ENCODE measurements around the gene ERCC1. TPM values are rescaled to one million over a fixed set of nuclear protein-coding genes. Genes with fewer than 3 reads are reported as not detected.

Gene ERCC1
- total and polyA plus RNA-seq, 2 of the 13 experiments (the other 11 are each of a cell fraction or from before 2014, with no cell fraction given): 40.0 to 66.4 TPM

DNA sequence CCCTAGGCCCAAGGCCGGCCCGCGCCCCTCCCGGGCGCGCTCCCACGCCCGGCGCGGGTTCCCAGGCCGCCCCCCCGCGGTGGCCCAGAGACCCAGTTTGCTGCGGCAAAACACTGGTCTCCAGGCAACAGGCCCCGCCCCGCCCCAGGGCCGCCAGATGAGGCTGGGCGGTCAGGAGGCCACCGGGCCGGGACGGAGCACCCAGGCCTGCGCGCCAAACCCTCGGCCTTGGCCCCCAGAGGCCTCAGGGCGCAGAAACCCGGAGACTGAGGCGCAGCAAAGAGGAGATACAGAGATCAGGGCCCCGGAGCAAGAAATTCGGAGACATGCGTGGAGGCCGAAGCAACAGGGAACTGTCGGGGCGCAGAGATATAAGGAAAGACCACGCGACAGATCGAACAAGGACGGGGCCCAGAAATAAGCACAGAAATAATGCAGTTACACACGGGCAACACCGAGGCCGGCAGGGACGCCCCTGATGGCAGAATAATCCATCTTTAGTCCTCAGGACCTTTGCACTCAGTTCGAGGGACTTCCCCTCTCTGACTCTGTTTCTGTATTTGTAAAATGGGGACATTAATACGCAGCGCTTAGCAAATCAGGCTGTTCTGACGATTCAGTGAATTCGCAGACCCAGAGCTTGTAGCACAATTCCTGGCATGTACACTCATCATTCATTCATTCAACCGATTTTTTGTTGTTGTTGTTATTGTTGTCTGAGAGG is 20.8 kb upstream of the ERCC1 start (continued):
- TF ChIP-seq, protein P1, sequence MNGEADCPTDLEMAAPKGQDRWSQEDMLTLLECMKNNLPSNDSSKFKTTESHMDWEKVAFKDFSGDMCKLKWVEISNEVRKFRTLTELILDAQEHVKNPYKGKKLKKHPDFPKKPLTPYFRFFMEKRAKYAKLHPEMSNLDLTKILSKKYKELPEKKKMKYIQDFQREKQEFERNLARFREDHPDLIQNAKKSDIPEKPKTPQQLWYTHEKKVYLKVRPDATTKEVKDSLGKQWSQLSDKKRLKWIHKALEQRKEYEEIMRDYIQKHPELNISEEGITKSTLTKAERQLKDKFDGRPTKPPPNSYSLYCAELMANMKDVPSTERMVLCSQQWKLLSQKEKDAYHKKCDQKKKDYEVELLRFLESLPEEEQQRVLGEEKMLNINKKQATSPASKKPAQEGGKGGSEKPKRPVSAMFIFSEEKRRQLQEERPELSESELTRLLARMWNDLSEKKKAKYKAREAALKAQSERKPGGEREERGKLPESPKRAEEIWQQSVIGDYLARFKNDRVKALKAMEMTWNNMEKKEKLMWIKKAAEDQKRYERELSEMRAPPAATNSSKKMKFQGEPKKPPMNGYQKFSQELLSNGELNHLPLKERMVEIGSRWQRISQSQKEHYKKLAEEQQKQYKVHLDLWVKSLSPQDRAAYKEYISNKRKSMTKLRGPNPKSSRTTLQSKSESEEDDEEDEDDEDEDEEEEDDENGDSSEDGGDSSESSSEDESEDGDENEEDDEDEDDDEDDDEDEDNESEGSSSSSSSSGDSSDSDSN (CRISPR knock-in tag; IDR thresholded peaks at IDR 0.05): peak; percentile 36
- TF ChIP-seq, protein P2, sequence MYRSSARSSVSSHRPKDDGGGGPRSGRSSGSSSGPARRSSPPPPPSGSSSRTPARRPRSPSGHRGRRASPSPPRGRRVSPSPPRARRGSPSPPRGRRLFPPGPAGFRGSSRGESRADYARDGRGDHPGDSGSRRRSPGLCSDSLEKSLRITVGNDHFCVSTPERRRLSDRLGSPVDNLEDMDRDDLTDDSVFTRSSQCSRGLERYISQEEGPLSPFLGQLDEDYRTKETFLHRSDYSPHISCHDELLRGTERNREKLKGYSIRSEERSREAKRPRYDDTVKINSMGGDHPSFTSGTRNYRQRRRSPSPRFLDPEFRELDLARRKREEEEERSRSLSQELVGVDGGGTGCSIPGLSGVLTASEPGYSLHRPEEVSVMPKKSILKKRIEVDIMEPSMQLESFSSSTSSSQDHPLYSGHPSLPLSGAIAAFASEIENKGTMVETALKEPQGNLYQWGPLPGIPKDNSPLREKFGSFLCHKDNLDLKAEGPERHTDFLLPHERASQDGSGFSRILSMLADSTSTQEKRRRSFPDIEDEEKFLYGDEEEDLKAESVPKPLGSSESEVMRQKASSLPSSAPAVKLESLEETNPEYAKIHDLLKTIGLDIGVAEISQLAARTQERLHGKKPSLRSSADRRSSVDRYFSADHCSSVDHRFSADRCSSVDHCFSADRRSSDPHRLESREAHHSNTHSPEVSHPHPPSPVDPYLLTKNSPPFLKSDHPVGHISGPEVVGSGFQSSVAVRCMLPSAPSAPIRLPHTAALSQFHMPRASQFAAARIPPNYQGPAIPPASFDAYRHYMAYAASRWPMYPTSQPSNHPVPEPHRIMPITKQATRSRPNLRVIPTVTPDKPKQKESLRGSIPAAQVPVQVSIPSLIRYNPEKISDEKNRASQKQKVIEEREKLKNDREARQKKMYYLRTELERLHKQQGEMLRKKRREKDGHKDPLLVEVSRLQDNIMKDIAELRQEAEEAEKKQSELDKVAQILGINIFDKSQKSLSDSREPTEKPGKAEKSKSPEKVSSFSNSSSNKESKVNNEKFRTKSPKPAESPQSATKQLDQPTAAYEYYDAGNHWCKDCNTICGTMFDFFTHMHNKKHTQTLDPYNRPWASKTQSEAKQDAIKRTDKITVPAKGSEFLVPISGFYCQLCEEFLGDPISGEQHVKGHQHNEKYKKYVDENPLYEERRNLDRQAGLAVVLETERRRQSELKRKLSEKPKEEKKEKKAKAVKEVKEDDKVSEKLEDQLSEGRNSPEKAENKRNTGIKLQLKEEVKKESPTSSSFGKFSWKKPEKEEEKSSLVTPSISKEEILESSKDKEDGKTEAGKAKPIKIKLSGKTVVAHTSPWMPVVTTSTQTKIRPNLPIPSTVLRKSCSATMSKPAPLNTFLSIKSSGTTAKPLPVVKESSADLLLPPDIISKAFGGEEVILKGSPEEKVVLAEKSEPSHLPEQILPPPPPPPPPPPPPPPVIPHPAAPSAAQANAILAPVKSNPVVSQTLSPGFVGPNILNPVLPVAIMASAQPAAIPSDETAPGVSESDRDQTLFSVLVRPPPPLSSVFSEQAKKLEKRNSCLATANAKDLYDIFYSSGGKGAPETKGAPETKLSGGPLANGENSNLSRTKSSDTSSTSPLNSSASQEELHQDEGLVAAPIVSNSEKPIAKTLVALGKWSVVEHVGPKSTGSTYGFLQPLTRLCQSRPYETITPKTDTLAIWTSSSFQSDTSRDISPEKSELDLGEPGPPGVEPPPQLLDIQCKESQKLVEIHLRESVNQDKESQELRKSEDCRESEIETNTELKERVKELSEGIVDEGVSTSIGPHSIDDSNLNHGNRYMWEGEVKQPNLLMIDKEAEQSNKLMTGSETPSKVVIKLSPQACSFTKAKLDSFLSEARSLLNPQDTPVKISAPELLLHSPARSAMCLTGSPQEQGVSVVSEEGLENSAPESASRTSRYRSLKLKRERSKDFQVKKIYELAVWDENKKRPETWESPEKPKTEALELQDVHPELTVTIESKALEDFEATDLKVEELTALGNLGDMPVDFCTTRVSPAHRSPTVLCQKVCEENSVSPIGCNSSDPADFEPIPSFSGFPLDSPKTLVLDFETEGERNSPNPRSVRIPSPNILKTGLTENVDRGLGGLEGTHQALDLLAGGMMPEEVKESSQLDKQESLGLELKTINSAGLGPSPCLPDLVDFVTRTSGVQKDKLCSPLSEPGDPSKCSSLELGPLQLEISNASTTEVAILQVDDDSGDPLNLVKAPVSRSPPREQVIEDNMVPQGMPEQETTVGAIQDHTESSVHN (CRISPR knock-in tag; IDR thresholded peaks at IDR 0.05): no peak
- no peak; the same call in 1 of the 2 replicates for TF ChIP-seq PPARG (CRISPR knock-in tag; conservative IDR thresholded peaks at IDR 0.05)
- no peak for TF ChIP-seq RBM22 (optimal IDR thresholded peaks at IDR 0.05; ENCODE audit: low read length)
- TF ChIP-seq HMG20A (CRISPR knock-in tag; IDR thresholded peaks at IDR 0.05; ENCODE audit: borderline replicate concordance): no peak
- 0 out of 2 replicates have a peak, but pooled peaks have one; percentile 48 for TF ChIP-seq RNF2 (conservative IDR thresholded peaks at IDR 0.05; ENCODE audit: low read depth)
- no peak for TF ChIP-seq ZSCAN9 (CRISPR knock-in tag; IDR thresholded peaks at IDR 0.05; ENCODE audit: borderline replicate concordance)
- TF ChIP-seq ZNF772 (CRISPR knock-in tag; IDR thresholded peaks at IDR 0.05): no peak
- no peak for TF ChIP-seq U2AF1 (optimal IDR thresholded peaks at IDR 0.05; ENCODE audit: low read depth, low read length)
- TF ChIP-seq ZNF460 (CRISPR knock-in tag; IDR thresholded peaks at IDR 0.05; ENCODE audit: borderline replicate concordance): no peak
- TF ChIP-seq, protein P3, sequence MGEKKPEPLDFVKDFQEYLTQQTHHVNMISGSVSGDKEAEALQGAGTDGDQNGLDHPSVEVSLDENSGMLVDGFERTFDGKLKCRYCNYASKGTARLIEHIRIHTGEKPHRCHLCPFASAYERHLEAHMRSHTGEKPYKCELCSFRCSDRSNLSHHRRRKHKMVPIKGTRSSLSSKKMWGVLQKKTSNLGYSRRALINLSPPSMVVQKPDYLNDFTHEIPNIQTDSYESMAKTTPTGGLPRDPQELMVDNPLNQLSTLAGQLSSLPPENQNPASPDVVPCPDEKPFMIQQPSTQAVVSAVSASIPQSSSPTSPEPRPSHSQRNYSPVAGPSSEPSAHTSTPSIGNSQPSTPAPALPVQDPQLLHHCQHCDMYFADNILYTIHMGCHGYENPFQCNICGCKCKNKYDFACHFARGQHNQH (CRISPR knock-in tag; IDR thresholded peaks at IDR 0.05): no peak
- no peak for TF ChIP-seq ESRRA (CRISPR knock-in tag; IDR thresholded peaks at IDR 0.05; ENCODE audit: low read depth)
- TF ChIP-seq ZFP82 (CRISPR knock-in tag; IDR thresholded peaks at IDR 0.05; ENCODE audit: borderline replicate concordance): no peak
- TF ChIP-seq MTA1 (CRISPR knock-in tag; IDR thresholded peaks at IDR 0.05; ENCODE audit: borderline replicate concordance): 0 out of 2 replicates have a peak, but pooled peaks have one; percentile 60
- no peak for TF ChIP-seq ZNF432 (CRISPR knock-in tag; IDR thresholded peaks at IDR 0.05; ENCODE audit: borderline replicate concordance)
- no peak for TF ChIP-seq ATF1 (CRISPR knock-in tag; IDR thresholded peaks at IDR 0.05)
- no peak for TF ChIP-seq MZF1 (CRISPR knock-in tag; IDR thresholded peaks at IDR 0.05; ENCODE audit: borderline replicate concordance)
- no peak for TF ChIP-seq ZNF891 (CRISPR knock-in tag; IDR thresholded peaks at IDR 0.05)
- TF ChIP-seq ZC3H4 (CRISPR knock-in tag; IDR thresholded peaks at IDR 0.05; ENCODE audit: borderline replicate concordance): no peak
